SH-SY5Y (cell line): ENCODE data around the gene METTL8.

Experiments
- GATA2 ChIP-seq: IDR thresholded peaks from 2 replicates; pipeline ENCODE4 v1.6.1; 2011; ENCODE audit warnings: mild to moderate bottlenecking, low read depth, low read length
- GATA3 ChIP-seq: IDR thresholded peaks from 2 replicates; pipeline ENCODE4 v1.6.1; 2011; ENCODE audit warnings: low read depth, mild to moderate bottlenecking, low read length, moderate library complexity

DNA sequence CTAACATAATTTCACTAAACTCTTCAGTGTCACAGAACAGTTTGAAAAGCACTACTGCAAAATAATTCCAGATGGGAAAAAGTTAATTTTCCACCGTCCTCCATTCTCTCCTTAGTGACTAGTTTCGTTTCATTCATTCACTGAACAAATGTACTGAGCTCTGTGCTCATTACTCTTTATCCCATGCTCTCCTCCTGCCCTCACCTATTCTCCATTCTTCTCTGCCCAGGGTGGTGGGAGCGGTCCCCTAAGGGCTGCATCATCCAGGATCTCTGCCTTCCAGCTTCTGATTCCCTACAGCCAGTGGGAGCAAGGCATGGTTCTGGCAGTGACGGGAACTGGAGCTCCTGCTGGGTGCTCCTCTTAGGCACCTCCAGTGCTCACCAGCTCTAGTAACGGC is 139.2 kb downstream of the METTL8 start:
- TF ChIP-seq GATA3 (no peak), GATA2 (no peak)
